ENCODE results near the gene INSM1.

The INSM1 gene

GRCh38 chr20:20395087-20395486 is 27.2 kb downstream of the INSM1 start:
- DNase-seq: no peak

- no peak for DNase-seq
Measured at GRCh38 chr20:20395903-20396568, 28.1 kb downstream of the INSM1 start.

- DNase-seq: no peak
Measured at GRCh38 chr20:20396794-20397193, 28.9 kb downstream of the INSM1 start.

GRCh38 chr20:20398123-20398522 is 30.2 kb downstream of the INSM1 start:
- no peak for DNase-seq

GRCh38 chr20:20399531-20400500 is 31.9 kb downstream of the INSM1 start:
- DNase-seq: no peak

- DNase-seq: no peak
Measured at GRCh38 chr20:20401991-20402390, 34.1 kb downstream of the INSM1 start.

- DNase-seq: no peak
Measured at GRCh38 chr20:20404633-20405032, 36.7 kb downstream of the INSM1 start.

- DNase-seq: no peak
Measured at GRCh38 chr20:20405623-20406022, 37.7 kb downstream of the INSM1 start.

GRCh38 chr20:20406306-20406705 is 38.4 kb downstream of the INSM1 start:
- no peak for DNase-seq

- DNase-seq: no peak
Measured at GRCh38 chr20:20407891-20408805, 40.2 kb downstream of the INSM1 start.

- no peak for DNase-seq
Measured at GRCh38 chr20:20409331-20409730, 41.4 kb downstream of the INSM1 start.

GRCh38 chr20:20410678-20411077 is 42.8 kb downstream of the INSM1 start:
- DNase-seq: peak; percentile 24

- no peak for DNase-seq
Measured at GRCh38 chr20:20411402-20411801, 43.5 kb downstream of the INSM1 start.

GRCh38 chr20:20411836-20412235 is 43.9 kb downstream of the INSM1 start:
- DNase-seq: no peak

- DNase-seq: no peak
Measured at GRCh38 chr20:20412750-20413149, 44.8 kb downstream of the INSM1 start.

- DNase-seq: no peak
Measured at GRCh38 chr20:20413810-20414281, 45.9 kb downstream of the INSM1 start.

GRCh38 chr20:20414640-20415220 is 46.8 kb downstream of the INSM1 start:
- no peak for DNase-seq

GRCh38 chr20:20415321-20415720 is 47.4 kb downstream of the INSM1 start:
- DNase-seq: no peak

GRCh38 chr20:20417876-20418676 is 50.2 kb downstream of the INSM1 start:
- no peak for DNase-seq
